DOHH2 (cell line): Measurements from ENCODE around the gene DMRT1.

Experiments
- H3F3A ChIP-seq: fragments of 200-600 bp; sonication (generic), shearing (Covaris generic); 2 replicates; pipeline ENCODE4 v1.6.0; 2016; ENCODE audit warnings: antibody characterized with exemption, mild to moderate bottlenecking; ENCODE audit not compliant: control insufficient read depth, insufficient read depth
- H3K27ac ChIP-seq: fragments of 200-600 bp; sonication (generic); 2 replicates; pipeline ENCODE4 v1.5.1; 2014; ENCODE audit warnings: low read depth, mild to moderate bottlenecking, low read length, moderate library complexity
- H3K27me3 ChIP-seq: fragments of 200-600 bp; sonication (generic); 2 replicates; pipeline ENCODE4 v1.6.1; 2014; ENCODE audit warnings: mild to moderate bottlenecking, low read length, mixed read lengths; ENCODE audit not compliant: control insufficient read depth
- H3K36me3 ChIP-seq: fragments of 200-600 bp; sonication (generic); 2 replicates; pipeline ENCODE4 v1.6.1; 2014; ENCODE audit warnings: mild to moderate bottlenecking, low read length, moderate library complexity, mixed read lengths; ENCODE audit not compliant: control insufficient read depth
- H3K4me1 ChIP-seq: fragments of 200-600 bp; sonication (generic); 2 replicates; pipeline ENCODE4 v1.6.1; 2014; ENCODE audit warnings: mild to moderate bottlenecking, low read length, mixed read lengths; ENCODE audit not compliant: control insufficient read depth
- H3K4me2 ChIP-seq: fragments of 200-600 bp; sonication (generic); 2 replicates; pipeline ENCODE4 v1.6.0; 2014; ENCODE audit warnings: mild to moderate bottlenecking, low read length, moderate library complexity
- H3K4me3 ChIP-seq: fragments of 200-600 bp; sonication (generic); 2 replicates; pipeline ENCODE4 v1.5.1; 2014; ENCODE audit warnings: mild to moderate bottlenecking, low read length, mixed read lengths
- H3K79me2 ChIP-seq: fragments of 200-600 bp; sonication (generic); 2 replicates; pipeline ENCODE4 v1.6.1; 2014; ENCODE audit warnings: mild to moderate bottlenecking, low read length, mixed read lengths; ENCODE audit not compliant: control insufficient read depth
- H3K9me2 ChIP-seq: fragments of 200-600 bp; sonication (generic); replicated peaks from 2 replicates; pipeline ENCODE4 v1.6.1; 2014; ENCODE audit warnings: mild to moderate bottlenecking, low read length, mixed read lengths; ENCODE audit not compliant: control insufficient read depth
- H3K9me3 ChIP-seq: fragments of 200-600 bp; sonication (generic); 2 replicates; pipeline ENCODE4 v1.6.1; 2014; ENCODE audit warnings: antibody characterized with exemption, low read length, mixed read lengths; ENCODE audit not compliant: control insufficient read depth, insufficient read depth
- H4K20me1 ChIP-seq: fragments of 200-600 bp; sonication (generic); 2 replicates; pipeline ENCODE4 v1.6.0; 2014; ENCODE audit warnings: low read depth, mild to moderate bottlenecking, antibody characterized with exemption, low read length, moderate library complexity; ENCODE audit not compliant: control insufficient read depth, insufficient read depth
- CTCF ChIP-seq: fragments of 200-600 bp; sonication (generic); IDR thresholded peaks from one replicate; pipeline ENCODE4 v1.5.1; 2014; ENCODE audit warnings: antibody characterized with exemption, mild to moderate bottlenecking, low read depth, low read length; ENCODE audit not compliant: poor library complexity, severe bottlenecking
- EZH2phosphoT487 ChIP-seq: fragments of 200-600 bp; sonication (generic); IDR thresholded peaks from 2 replicates; pipeline ENCODE4 v1.6.1; 2017; ENCODE audit warnings: borderline replicate concordance, mild to moderate bottlenecking, antibody characterized with exemption, low read length, moderate library complexity, mixed read lengths

DMRT1 gene

GRCh38 chr9:948497-948896 lies 107.0 kb downstream of the DMRT1 start:
- H3K4me1 ChIP-seq: no peaks in the 10 kb centered on the region
- H3K36me3 ChIP-seq: no peaks in the 10 kb centered on the region
- no peaks in the 10 kb centered on the region for H3K9me2 ChIP-seq
- H4K20me1 ChIP-seq: no peaks in the 10 kb centered on the region
- H3K4me2 ChIP-seq: no peak overlapping the region
- no peak overlapping the region for H3K27ac ChIP-seq
- H3F3A ChIP-seq: no peaks in the 10 kb centered on the region
- H3K9me3 ChIP-seq: no peaks in the 10 kb centered on the region
- peaks cover 16% of the 10 kb centered on the region; the same call in 1 of the 2 replicates for H3K27me3 ChIP-seq
- no peak overlapping the region for H3K4me3 ChIP-seq
- TF ChIP-seq EZH2phosphoT487: no peak
- TF ChIP-seq CTCF: no peak
- H3K79me2 ChIP-seq: no peaks in the 10 kb centered on the region

GRCh38 chr9:950139-950538 lies 108.6 kb downstream of the DMRT1 start:
- Histone ChIP-seq H3K4me2 (no peak overlapping the region), H3F3A (no peaks in the 10 kb centered on the region), H3K36me3 (no peaks in the 10 kb centered on the region), H3K4me1 (no peaks in the 10 kb centered on the region), H3K4me3 (no peak overlapping the region), H3K79me2 (no peaks in the 10 kb centered on the region), H4K20me1 (no peaks in the 10 kb centered on the region), H3K27ac (no peak overlapping the region), H3K9me2 (no peaks in the 10 kb centered on the region), H3K9me3 (no peaks in the 10 kb centered on the region), H3K27me3 (peaks cover 11% of the 10 kb centered on the region; the same call in 1 of the 2 replicates)
- TF ChIP-seq CTCF (no peak), EZH2phosphoT487 (no peak)

GRCh38 chr9:952546-952945 lies 111.0 kb downstream of the DMRT1 start:
- no peaks in the 10 kb centered on the region for H3K4me1 ChIP-seq
- no peaks in the 10 kb centered on the region for H3F3A ChIP-seq
- no peaks in the 10 kb centered on the region for H3K79me2 ChIP-seq
- H3K27me3 ChIP-seq: peaks cover 11% of the 10 kb centered on the region; the same call in 1 of the 2 replicates
- no peak overlapping the region for H3K4me2 ChIP-seq
- H4K20me1 ChIP-seq: no peaks in the 10 kb centered on the region
- no peaks in the 10 kb centered on the region for H3K36me3 ChIP-seq
- H3K4me3 ChIP-seq: no peak overlapping the region
- no peaks in the 10 kb centered on the region for H3K9me2 ChIP-seq
- TF ChIP-seq EZH2phosphoT487: no peak
- H3K27ac ChIP-seq: no peak overlapping the region
- no peaks in the 10 kb centered on the region for H3K9me3 ChIP-seq

- Histone ChIP-seq H3K9me3 (no peaks in the 10 kb centered on the region), H3K36me3 (no peaks in the 10 kb centered on the region), H3K4me2 (no peak overlapping the region)
Observed at GRCh38 chr9:959105-959504, 117.6 kb downstream of the DMRT1 start.

More at GRCh38 chr9:959105-959504, 117.6 kb downstream of the DMRT1 start:
- no peaks in the 10 kb centered on the region for H3F3A ChIP-seq
- no peak overlapping the region for H3K27ac ChIP-seq
- no peaks in the 10 kb centered on the region for H3K79me2 ChIP-seq
- H4K20me1 ChIP-seq: no peaks in the 10 kb centered on the region
- TF ChIP-seq EZH2phosphoT487 (no peak), CTCF (no peak)
- no peaks in the 10 kb centered on the region for H3K4me1 ChIP-seq
- H3K4me3 ChIP-seq: no peak overlapping the region
- H3K9me2 ChIP-seq: no peaks in the 10 kb centered on the region
- peaks cover 6% of the 10 kb centered on the region; the same call in 1 of the 2 replicates for H3K27me3 ChIP-seq
